K562 (cell line): ENCODE results near the gene GABRR2. TPM values are rescaled to one million over a fixed set of nuclear protein-coding genes. Genes with fewer than 3 reads are reported as not detected.

ENCODE experiments used
- ATAC-seq: fragments of 200-7000 bp; cut with Tn5 transposase; 3 replicates; pipeline ENCODE4 v1.9.1; 2020; ENCODE audit warnings: moderate library complexity
- BruUV-seq: library from RNA; stranded (reverse); fragments of 400-500 nt; replicated peaks from 2 replicates; lab custom pipeline; 2021; lab: Mats Ljungman, UMichigan
- CTCF ChIA-PET: fragments of 300-600 bp; formaldehyde crosslinking; extraction: SDS; loops from one replicate; lab custom pipeline; 2021; ENCODE audit warnings: low intra/inter-chr PET ratio; lab: Yijun Ruan, JAX
- POLR2A ChIA-PET: fragments of 300-600, 350-650 bp; sonication (Branson Sonifier 250); formaldehyde crosslinking; extraction: SDS; loops from one replicate; lab custom pipeline; 2021; ENCODE audit warnings: antibody characterized with exemption, inconsistent platforms; lab: Yijun Ruan, JAX
- DNase-seq, 4 experiments: peaks; one replicate each; pipeline versions ENCODE4 v3.0.0 to v3.0.0-alpha.2; 2011 to 2018; ENCODE audit warnings: low spot score in 3 of 4, mixed read lengths in 3 of 4; ENCODE audit errors: extremely low read depth in 1 of 4
- FAIRE-seq: peaks from 2 replicates; lab custom pipeline; 2011; peaks lifted over from hg19 to GRCh38; lab: Jason Lieb, UNC
- H2AFZ ChIP-seq: 2 replicates; pipeline ENCODE4 v1.6.0; 2011; ENCODE audit warnings: low read depth, low read length, control low read depth, inconsistent platforms
- H3K27ac ChIP-seq: fragments of 200-600 bp; 3 replicates; pipeline ENCODE4 v1.8.0; 2011; ENCODE audit warnings: low read depth, mild to moderate bottlenecking, control low read depth, inconsistent platforms, low read length, moderate library complexity, mixed read lengths; ENCODE audit errors: extremely low read depth
- H3K27me3 ChIP-seq, 2 experiments: fragments of 300-600 bp in 1 of 2; 2 replicates in 1 of 2; 3 replicates in 1 of 2; pipeline versions ENCODE4 v1.6.0 to v1.8.0; 2011; ENCODE audit warnings: inconsistent platforms in 2 of 2, low read length in 2 of 2, mild to moderate bottlenecking in 1 of 2, mixed read lengths in 1 of 2, moderate library complexity in 1 of 2; ENCODE audit not compliant: control insufficient read depth in 2 of 2, insufficient read depth in 2 of 2
- H3K36me3 ChIP-seq: fragments of 300-600 bp; 3 replicates; pipeline ENCODE4 v1.8.0; 2011; ENCODE audit warnings: mild to moderate bottlenecking, low read length, inconsistent platforms; ENCODE audit not compliant: control insufficient read depth, insufficient read depth
- H3K4me1 ChIP-seq, 2 experiments: fragments of 200-600 bp in 1 of 2; replicated peaks in 1 of 2; 2 replicates in 1 of 2; 3 replicates in 1 of 2; pipeline versions ENCODE4 v1.5.1 to v1.8.0; 2011; ENCODE audit warnings: inconsistent platforms in 2 of 2, low read length in 2 of 2, mild to moderate bottlenecking in 1 of 2, mixed read lengths in 1 of 2, moderate library complexity in 1 of 2; ENCODE audit not compliant: control insufficient read depth in 2 of 2, insufficient read depth in 2 of 2
- H3K4me2 ChIP-seq: 2 replicates; pipeline ENCODE4 v1.6.1; 2011; ENCODE audit warnings: low read length, control low read depth, inconsistent platforms, mixed read lengths; ENCODE audit not compliant: insufficient read depth
- H3K4me3 ChIP-seq: fragments of 200-600 bp; sonication (generic), shearing (Covaris generic); 2 replicates; pipeline ENCODE4 v1.5.1; 2016; ENCODE audit warnings: control low read depth, inconsistent platforms
- H3K79me2 ChIP-seq: fragments of 200-600 bp; 3 replicates; pipeline ENCODE4 v1.8.0; 2011; ENCODE audit warnings: low read length, inconsistent platforms; ENCODE audit not compliant: control insufficient read depth, insufficient read depth
- H3K9ac ChIP-seq, 2 experiments: 2 replicates each; pipeline versions ENCODE4 v1.6.0 to v1.6.1; 2011; ENCODE audit warnings: low read depth in 2 of 2, low read length in 2 of 2, control low read depth in 1 of 2, inconsistent platforms in 1 of 2, mild to moderate bottlenecking in 1 of 2, mixed read lengths in 1 of 2; ENCODE audit not compliant: insufficient read depth in 1 of 2
- H3K9me1 ChIP-seq: one replicate; pipeline ENCODE4 v1.6.0; 2011; ENCODE audit warnings: inconsistent platforms, mild to moderate bottlenecking, low read length, moderate library complexity; ENCODE audit not compliant: control insufficient read depth, insufficient read depth
- H3K9me3 ChIP-seq: replicated peaks from 2 replicates; pipeline ENCODE4 v1.5.1; 2011; ENCODE audit warnings: low read depth, low read length, inconsistent platforms; ENCODE audit not compliant: control insufficient read depth, insufficient read depth
- H4K20me1 ChIP-seq: replicated peaks from 2 replicates; pipeline ENCODE4 v1.6.1; 2011; ENCODE audit warnings: low read length, inconsistent platforms, mixed read lengths; ENCODE audit not compliant: control insufficient read depth, insufficient read depth
- DDX20 ChIP-seq: fragments of 450-650 bp; IDR thresholded peaks from 2 replicates; pipeline ENCODE4 v1.6.1; 2016; ENCODE audit warnings: missing genetic modification characterization, low read depth, mild to moderate bottlenecking, missing compliant biosample characterization, moderate library complexity
- DNMT1 ChIP-seq: fragments of 450-650 bp; IDR thresholded peaks from 2 replicates; pipeline ENCODE4 v1.6.1; 2016; ENCODE audit warnings: antibody characterized with exemption, mild to moderate bottlenecking
- FOXK1 ChIP-seq: sonication (generic); formaldehyde crosslinking; IDR thresholded peaks from 2 replicates; pipeline ENCODE4 v1.8.0; 2022; ENCODE audit warnings: missing genetic modification reagents, mild to moderate bottlenecking, borderline replicate concordance
- GTF2F1 ChIP-seq: IDR thresholded peaks from 2 replicates; pipeline ENCODE4 v1.6.1; 2011; ENCODE audit warnings: low read depth, low read length, improper control_type of control experiment
- HNRNPK ChIP-seq: fragments of 200-400 bp; formaldehyde crosslinking; IDR thresholded peaks from one replicate; pipeline ENCODE4 v1.6.1; 2018; ENCODE audit warnings: mild to moderate bottlenecking, low read depth, low read length; ENCODE audit not compliant: poor library complexity, severe bottlenecking
- OTX1 ChIP-seq: fragments of 450-650 bp; formaldehyde crosslinking; IDR thresholded peaks from 2 replicates; pipeline ENCODE4 v1.4.0; 2022; ENCODE audit warnings: mild to moderate bottlenecking
- PHF20 ChIP-seq: fragments of 450-650 bp; IDR thresholded peaks from 2 replicates; pipeline ENCODE4 v1.6.1; 2018; ENCODE audit not compliant: partially characterized antibody
- POLR3G ChIP-seq: IDR thresholded peaks from 2 replicates; pipeline ENCODE4 v1.6.1; 2011; ENCODE audit not compliant: insufficient read length, insufficient replicate concordance; ENCODE audit errors: extremely low read depth
- RBM34 ChIP-seq: fragments of 200-400 bp; formaldehyde crosslinking; IDR thresholded peaks from 2 replicates; pipeline ENCODE4 v1.6.1; 2018; ENCODE audit warnings: low read length, borderline replicate concordance; ENCODE audit not compliant: insufficient read depth
- SAP30 ChIP-seq: fragments of 200-600 bp; sonication (generic); IDR thresholded peaks from 2 replicates; pipeline ENCODE4 v1.6.1; 2012; ENCODE audit warnings: borderline replicate concordance, low read depth, mild to moderate bottlenecking, moderate library complexity, low read length, control low read depth, inconsistent platforms; ENCODE audit not compliant: insufficient read depth, poor library complexity, severe bottlenecking
- TAF1 ChIP-seq: IDR thresholded peaks from 2 replicates; pipeline ENCODE4 v1.6.1; 2011; ENCODE audit warnings: mild to moderate bottlenecking, low read length, moderate library complexity; ENCODE audit not compliant: insufficient read depth, control insufficient read depth, severe bottlenecking; ENCODE audit errors: extremely low read depth
- TBP ChIP-seq: optimal IDR thresholded peaks from 2 replicates; pipeline ENCODE3; 2011; ENCODE audit warnings: low read depth, low read length, improper control_type of control experiment
- TCF7 ChIP-seq: sonication (generic); IDR thresholded peaks from 2 replicates; pipeline ENCODE4 v1.6.1; 2016; ENCODE audit warnings: antibody characterized with exemption, borderline replicate concordance
- TRIM24 ChIP-seq, 2 experiments: fragments of 450-650 bp; IDR thresholded peaks; 2 replicates each; pipeline ENCODE4 v1.6.1; 2016
- ZNF239 ChIP-seq: fragments of 250-450 bp; sonication (Bioruptor Pico); IDR thresholded peaks from 2 replicates; pipeline ENCODE4 v1.4.0; 2020; ENCODE audit warnings: mild to moderate bottlenecking
- ZNF668 ChIP-seq: fragments of 250-450 bp; sonication (Bioruptor Pico); IDR thresholded peaks from 2 replicates; pipeline ENCODE4 v1.8.0; 2022; ENCODE audit warnings: mild to moderate bottlenecking, inconsistent platforms
- WGBS: fragments of 100-300 bp; shearing (Covaris generic); methylation state at CpG from one replicate; pipeline ENCODE4 v1.1.6; 2016; ENCODE audit warnings: low coverage, mixed read lengths; ENCODE audit not compliant: insufficient coverage; ENCODE audit errors: missing lambda C conversion rate; 5-methylcytosine and 5-hydroxymethylcytosine counted together
- in situ Hi-C: fragments of 300-500 bp; cut with MboI; formaldehyde crosslinking; loops from 4 replicates; pipeline ENCODE4 v1.15.0; 2018; ENCODE audit warnings: inconsistent platforms, mixed read lengths
- intact Hi-C: fragments of 100-400 bp; cut with micrococcal nuclease; formaldehyde crosslinking; loops from 2 replicates; pipeline ENCODE4 v1.14.2; 2022
- polyA plus RNA-seq, 8 experiments: library from polyadenylated mRNA; depleted of rRNA in 4 of 8; stranded (reverse) in 5 of 8; unstranded in 3 of 8; fragments of >200 nt; fragmentation: Nextera tagmentation in 2 of 8; fragmentation: Illumina TruSeq in 1 of 8; extraction: Ambion mirVana in 2 of 8; extraction: Trizol in 1 of 8; gene quantifications; 2 replicates each; pipeline versions ENCODE4 v1.2.1 to v1.2.3, GENCODE V29; 2011 to 2014; ENCODE audit warnings: inconsistent platforms in 1 of 8, missing spikeins in 1 of 8
- total RNA-seq, 7 experiments: library from RNA; depleted of rRNA in 6 of 7; stranded (reverse); fragments of >200 nt in 6 of 7; fragmentation: Illumina TruSeq in 2 of 7; extraction: Trizol in 2 of 7; gene quantifications; 2 replicates each; pipeline versions ENCODE4 v1.2.1 to v1.2.3, GENCODE V29; 2011 to 2021; ENCODE audit warnings: low replicate concordance in 1 of 7
- TF ChIP-seq, protein P1 (sequence below): fragments of 250-450 bp; sonication (Bioruptor Pico); IDR thresholded peaks from 2 replicates; pipeline ENCODE4 v1.4.0; 2020
- TF ChIP-seq, protein P2 (sequence below), 2 experiments: fragments of 250-450 bp in 1 of 2; fragments of 450-650 bp in 1 of 2; sonication (Bioruptor Pico) in 1 of 2; IDR thresholded peaks; 2 replicates each; pipeline versions ENCODE4 v1.6.1 to v1.8.0; 2016 to 2021; ENCODE audit warnings: mild to moderate bottlenecking in 2 of 2, moderate library complexity in 2 of 2, missing compliant biosample characterization in 1 of 2, missing genetic modification characterization in 1 of 2
- TF ChIP-seq, protein P3 (sequence below), 2 experiments: fragments of 450-650 bp; conservative IDR thresholded peaks; 2 replicates each; pipeline ENCODE4 v1.6.1; 2017; ENCODE audit warnings: mild to moderate bottlenecking in 2 of 2, moderate library complexity in 2 of 2

The GABRR2 gene
- total and polyA plus RNA-seq, 9 of the 15 experiments (the other 6 are each of a cell fraction or from before 2014, with no cell fraction given), result 0.09 to 0.13 (median 0.10) TPM; not detected in 6

DNA sequence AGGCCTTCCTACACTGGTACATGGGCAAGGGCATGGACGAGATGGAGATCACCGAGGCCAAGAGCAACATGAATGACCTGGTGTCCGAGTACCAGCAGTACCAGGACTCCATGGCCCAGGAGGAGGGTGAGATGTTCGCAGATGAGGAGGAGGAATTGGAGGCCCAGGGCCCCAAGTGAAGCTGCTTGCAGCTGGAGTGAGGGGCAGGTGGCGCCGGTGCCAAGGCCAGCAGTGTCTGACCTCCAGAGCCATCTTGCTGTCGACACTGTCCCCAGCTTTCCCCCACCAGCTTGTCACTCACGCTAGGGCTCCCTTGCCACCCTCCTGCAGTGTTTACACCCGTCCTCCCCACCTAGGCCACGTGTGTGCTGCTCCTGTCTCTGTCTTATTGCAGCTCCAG, 12.2 kb downstream of the GABRR2 start:
- Histone ChIP-seq H3K36me3 (no peaks in the 10 kb centered on the region), H3K27me3 (peaks cover 6 to 31% of the 10 kb centered on the region in 2 experiments; a peak in 3 of 5 replicates), H3K9ac (no peak overlapping the region), H3K9me1 (no peaks in the 10 kb centered on the region), H3K9me3 (no peaks in the 10 kb centered on the region), H3K79me2 (no peaks in the 10 kb centered on the region), H4K20me1 (no peaks in the 10 kb centered on the region), H3K4me1 (peaks cover 0 to 12% of the 10 kb centered on the region in 2 experiments; a peak in 3 of 5 replicates), H3K4me2 (no peak overlapping the region; the same call in 1 of the 2 replicates), H3K4me3 (no peak overlapping the region), H3K27ac (no peak overlapping the region), H2AFZ (peak overlapping the region; percentile 19; the same call in 1 of the 2 replicates)
- POLR2A ChIA-PET, result interaction anchor here (0.6 to 0.7 kb wide), 2 partner anchors 50 to 286 kb away, joined by 3 to 5 read pairs; no protein-coding TSS in a partner anchor
- BruUV-seq, result no TSS peak
- intact Hi-C loops (no loop called here), in situ Hi-C loops (no loop called here)
- no peak for DNase-seq
- FAIRE-seq, result no peak
- no peak for ATAC-seq
- 4% methylated on average over 10 of the region's 10 CpGs for WGBS
- CTCF ChIA-PET, result no interaction called here
- TF ChIP-seq TAF1, result no peak
- TF ChIP-seq, protein P1, sequence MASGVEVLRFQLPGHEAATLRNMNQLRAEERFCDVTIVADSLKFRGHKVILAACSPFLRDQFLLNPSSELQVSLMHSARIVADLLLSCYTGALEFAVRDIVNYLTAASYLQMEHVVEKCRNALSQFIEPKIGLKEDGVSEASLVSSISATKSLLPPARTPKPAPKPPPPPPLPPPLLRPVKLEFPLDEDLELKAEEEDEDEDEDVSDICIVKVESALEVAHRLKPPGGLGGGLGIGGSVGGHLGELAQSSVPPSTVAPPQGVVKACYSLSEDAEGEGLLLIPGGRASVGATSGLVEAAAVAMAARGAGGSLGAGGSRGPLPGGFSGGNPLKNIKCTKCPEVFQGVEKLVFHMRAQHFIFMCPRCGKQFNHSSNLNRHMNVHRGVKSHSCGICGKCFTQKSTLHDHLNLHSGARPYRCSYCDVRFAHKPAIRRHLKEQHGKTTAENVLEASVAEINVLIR, result no peak
- TF ChIP-seq, protein P2, sequence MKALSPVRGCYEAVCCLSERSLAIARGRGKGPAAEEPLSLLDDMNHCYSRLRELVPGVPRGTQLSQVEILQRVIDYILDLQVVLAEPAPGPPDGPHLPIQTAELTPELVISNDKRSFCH (CRISPR knock-in tag; IDR thresholded peaks at IDR 0.05), result no peak
- TF ChIP-seq, protein P2 (tag; IDR thresholded peaks at IDR 0.05), result no peak
- no peak for TF ChIP-seq PHF20
- TF ChIP-seq FOXK1 (CRISPR knock-in tag), result no peak
- no peak for TF ChIP-seq TBP
- no peak for TF ChIP-seq RBM34
- TF ChIP-seq POLR3G, result no peak
- TF ChIP-seq TRIM24 (IDR thresholded peaks at IDR 0.05), result no peak
- no peak for TF ChIP-seq ZNF239
- TF ChIP-seq, protein P3, sequence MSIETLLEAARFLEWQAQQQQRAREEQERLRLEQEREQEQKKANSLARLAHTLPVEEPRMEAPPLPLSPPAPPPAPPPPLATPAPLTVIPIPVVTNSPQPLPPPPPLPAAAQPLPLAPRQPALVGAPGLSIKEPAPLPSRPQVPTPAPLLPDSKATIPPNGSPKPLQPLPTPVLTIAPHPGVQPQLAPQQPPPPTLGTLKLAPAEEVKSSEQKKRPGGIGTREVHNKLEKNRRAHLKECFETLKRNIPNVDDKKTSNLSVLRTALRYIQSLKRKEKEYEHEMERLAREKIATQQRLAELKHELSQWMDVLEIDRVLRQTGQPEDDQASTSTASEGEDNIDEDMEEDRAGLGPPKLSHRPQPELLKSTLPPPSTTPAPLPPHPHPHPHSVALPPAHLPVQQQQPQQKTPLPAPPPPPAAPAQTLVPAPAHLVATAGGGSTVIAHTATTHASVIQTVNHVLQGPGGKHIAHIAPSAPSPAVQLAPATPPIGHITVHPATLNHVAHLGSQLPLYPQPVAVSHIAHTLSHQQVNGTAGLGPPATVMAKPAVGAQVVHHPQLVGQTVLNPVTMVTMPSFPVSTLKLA (conservative IDR thresholded peaks at IDR 0.05), result no peak
- no peak for TF ChIP-seq OTX1
- no peak for TF ChIP-seq DNMT1
- TF ChIP-seq SAP30, result no peak
- no peak for TF ChIP-seq ZNF668 (CRISPR knock-in tag)
- no peak for TF ChIP-seq TCF7
- TF ChIP-seq DDX20 (tag), result no peak
- TF ChIP-seq GTF2F1, result no peak
- TF ChIP-seq HNRNPK, result no peak
